NCI-H2107 treated with DMSO at 0.1 percent for 48 hours (cell line): Measurements from ENCODE around the gene FNBP1.
"Not testable (repeated sequence)": the region's sequence is repeated elsewhere in the genome, so short reads cannot be mapped to it uniquely, and the experiment has no call there.

ENCODE experiments used
- DNase-seq: peaks from one replicate; lab custom pipeline; 2025; ENCODE audit not compliant: unreplicated experiment; lab: John Stamatoyannopoulos, UW

Gene FNBP1

DNA sequence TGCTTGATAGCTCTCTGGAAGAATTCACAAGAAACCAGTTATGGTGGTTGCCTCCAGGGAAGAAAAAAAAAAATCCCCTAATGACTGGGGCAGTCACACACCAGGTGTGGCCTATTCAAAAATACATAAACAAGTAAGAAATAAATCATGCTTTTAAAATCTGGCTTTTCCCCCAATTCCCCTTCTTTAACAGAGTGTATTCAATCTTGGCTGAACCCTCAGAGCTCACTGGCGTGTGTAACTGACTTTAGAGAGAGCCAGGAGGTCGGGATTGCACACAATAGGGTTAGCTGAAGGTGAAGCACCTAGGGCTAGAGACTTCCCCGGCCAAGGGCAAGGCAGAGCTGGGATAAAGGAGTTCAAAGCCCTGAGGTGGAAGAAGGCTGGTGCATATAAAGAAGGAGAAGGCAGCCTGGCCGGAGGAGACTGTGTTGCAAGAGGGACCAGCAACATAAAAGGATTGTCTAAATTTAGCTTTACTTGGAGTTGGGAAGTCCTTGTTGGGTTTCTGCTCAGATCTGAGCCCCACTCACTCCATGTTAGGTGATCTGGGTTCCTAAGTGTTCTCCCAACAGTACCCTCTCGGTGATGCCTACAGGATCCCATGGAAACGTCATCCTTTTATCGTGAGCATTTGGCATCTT is 19.7 kb downstream of the FNBP1 start:
- DNase-seq = no peak

- DNase-seq = no peak
Measured at GRCh38 chr9:130022566-130023143, 20.3 kb downstream of the FNBP1 start.

DNA sequence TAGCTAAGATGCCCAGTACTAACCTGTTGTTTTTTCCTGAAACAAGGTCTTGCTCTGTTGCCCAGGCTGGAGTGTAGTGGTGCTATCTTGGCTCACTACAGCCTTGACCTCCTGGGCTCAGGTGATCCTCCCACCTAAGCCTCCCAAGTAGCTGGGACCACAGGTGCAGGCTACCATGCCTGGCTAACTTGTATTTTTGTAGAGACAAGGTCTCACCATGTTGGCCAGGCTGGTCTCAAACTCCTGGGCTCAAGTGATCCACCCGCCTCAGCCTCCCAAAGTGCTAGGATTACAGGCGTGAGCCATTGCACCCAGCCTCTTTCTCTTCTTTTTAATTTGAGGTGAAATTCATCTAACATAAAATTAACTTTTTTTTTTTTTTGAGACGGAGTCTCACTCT is 21.1 kb downstream of the FNBP1 start:
- not testable (repeated sequence) for DNase-seq

DNA sequence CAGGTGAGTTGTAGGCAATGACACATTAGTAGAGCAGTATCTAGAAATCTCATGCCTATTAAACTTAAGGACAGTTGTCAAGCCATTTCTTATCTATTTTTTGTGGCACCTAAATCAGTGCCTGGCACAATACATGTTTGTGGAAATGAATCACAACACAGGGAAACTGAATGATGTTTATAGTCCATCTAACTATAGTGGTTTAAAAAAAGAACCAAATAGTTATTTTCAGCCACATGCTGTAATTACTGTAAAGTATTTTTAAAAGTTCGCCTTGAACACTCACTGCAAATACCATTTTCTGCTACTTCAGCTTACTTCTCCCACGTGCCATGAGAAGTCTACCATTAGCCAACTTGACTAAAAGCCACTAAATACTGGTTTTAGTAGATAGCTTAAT is 21.9 kb downstream of the FNBP1 start:
- DNase-seq = no peak

DNA sequence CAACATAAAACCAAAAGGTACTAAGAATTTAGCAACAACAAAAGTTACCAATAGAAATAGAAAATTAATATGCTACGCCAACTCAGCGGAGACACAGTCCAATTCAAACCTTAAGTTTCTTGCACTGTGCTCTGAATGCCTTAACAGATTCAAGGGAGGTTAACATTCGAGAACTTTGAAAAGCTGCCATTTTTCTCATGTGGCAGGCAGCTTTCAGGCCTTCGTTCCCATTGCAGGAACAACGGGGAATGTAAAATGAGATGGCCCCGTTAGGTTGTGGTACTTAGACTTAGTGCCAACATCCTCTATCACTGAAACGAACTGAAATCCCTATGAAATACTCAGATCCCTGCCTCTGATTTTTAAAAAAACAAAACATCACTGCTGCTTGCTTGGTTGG is 22.4 kb downstream of the FNBP1 start:
- DNase-seq = no peak

DNA sequence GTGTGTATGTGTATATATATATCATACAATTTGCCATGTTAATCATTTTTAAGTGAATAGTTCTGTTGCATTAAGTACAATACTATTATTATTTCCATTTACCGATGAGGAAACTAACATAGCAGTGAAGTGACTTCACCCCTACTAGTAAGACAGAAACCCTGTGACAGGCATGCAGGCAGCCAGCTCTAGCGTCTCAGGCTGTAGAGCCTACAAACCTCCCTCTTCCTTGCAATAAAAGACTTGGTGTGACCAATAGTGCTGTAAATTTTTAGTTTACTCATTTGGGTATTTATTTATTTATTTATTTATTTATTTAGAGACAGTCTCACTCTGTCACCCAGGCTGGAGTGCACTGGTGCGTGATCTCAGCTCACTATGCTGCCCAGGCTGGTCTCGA is 24.7 kb downstream of the FNBP1 start:
- DNase-seq = no peak

DNA sequence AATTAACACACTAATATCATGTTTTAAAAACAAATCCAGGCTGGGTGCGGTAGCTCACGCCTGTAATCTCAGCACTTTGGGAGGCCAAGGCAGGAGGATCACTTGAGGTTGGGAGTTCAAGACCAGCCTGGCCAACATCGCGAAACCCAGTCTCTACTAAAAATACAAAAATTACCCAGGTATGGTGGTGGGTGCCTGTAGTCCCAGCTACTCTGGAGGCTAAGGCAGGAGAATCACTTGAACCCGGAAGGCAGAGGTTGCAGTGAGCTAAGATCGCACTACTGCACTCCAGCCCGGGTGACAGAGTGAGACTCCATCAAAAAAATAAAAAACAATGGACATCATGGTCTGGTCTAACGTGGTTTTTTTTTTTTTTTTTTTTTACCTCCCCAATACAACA is 25.5 kb downstream of the FNBP1 start:
- DNase-seq = not testable (repeated sequence)

GRCh38 chr9:130017076-130017475 is 25.9 kb downstream of the FNBP1 start:
- DNase-seq = no peak

DNA sequence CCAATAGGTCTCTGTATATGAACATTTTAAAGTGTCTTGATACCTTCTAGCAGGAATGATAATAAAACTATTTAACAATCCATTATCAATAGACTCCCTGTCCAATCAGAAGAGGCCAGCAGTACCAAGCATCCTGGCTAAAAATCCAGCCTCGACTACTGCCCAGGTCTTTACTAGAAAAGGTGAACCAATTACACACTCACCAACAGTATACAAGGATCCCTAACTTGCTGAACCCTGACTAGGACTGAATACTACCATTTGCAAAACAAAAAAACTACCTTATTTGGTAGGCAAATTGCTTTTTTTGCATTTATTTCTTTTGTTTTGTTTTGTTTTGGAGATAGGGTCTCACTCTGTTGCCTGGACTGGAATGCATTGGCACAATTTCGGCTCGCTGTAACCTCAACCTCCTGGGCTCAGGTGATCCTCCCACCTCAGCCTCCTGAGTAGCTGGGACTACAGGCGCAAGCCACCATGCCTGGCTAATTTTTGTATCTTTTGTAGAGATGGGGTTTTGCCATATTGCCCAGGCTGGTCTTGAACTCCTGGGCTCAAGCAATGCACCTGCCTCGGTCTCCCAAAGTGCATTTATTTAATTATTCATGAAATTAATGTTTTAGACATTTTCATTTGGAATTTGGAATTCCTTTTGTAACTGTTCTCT is 27.5 kb downstream of the FNBP1 start:
- DNase-seq = no peak

DNA sequence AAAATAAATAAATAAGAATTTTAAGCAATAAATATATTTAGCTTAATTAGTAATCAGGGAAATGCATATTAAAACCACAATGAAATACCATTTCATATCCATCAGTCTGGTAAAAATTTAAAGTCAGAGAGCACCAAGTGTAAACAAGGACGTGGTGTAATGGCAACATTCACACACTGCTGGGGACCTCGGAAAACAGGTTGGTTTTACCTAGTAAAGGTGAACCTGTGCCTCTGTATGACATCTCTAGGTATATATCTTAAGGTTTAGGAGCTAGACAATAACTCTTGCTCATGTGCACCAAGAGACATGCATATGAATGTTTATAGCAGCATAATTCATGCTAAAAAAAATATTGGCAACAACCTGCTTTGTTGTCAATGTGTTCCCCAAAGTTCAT is 29.7 kb downstream of the FNBP1 start:
- no peak for DNase-seq

DNA sequence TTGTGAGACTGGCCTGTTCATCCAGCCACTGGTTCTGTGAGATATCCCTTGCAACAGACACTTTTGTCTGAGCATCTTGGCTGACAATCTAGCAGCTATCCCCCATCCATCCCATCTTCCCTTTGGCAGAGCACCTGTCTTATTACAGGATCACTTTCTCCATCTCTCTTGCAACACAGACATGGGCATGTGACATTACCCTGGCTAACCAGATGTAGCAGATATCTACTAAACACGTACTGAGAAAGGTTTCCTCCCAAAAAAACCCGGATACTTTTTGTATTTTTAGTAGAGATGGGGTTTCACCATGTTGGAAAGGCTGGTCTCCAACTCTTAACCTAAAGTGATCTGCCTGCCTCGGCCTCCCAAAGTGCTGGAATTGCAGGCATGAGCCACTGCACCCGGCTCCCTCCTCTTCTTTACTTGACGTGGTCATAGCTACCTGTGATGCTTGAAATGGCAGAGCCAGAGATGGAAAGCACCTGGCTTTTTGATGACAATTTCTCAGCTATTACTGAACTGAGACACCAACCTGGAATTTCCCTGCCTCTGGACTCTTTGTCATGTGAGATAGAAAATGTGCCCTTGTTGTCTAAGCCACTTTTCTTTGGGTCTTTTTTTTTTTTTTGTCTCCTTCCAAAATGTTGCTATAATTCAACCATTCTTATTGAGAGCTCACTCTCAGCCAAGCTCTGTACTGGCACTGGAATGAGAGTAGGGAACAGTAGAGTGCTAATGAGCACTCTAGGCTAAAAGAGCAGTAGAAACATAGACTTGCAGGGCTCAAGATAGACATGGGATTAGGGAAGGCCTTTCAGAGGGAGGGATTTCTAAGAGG is 32.6 kb downstream of the FNBP1 start:
- DNase-seq = no peak

GRCh38 chr9:130009546-130009945 is 33.4 kb downstream of the FNBP1 start:
- not testable (repeated sequence) for DNase-seq

DNA sequence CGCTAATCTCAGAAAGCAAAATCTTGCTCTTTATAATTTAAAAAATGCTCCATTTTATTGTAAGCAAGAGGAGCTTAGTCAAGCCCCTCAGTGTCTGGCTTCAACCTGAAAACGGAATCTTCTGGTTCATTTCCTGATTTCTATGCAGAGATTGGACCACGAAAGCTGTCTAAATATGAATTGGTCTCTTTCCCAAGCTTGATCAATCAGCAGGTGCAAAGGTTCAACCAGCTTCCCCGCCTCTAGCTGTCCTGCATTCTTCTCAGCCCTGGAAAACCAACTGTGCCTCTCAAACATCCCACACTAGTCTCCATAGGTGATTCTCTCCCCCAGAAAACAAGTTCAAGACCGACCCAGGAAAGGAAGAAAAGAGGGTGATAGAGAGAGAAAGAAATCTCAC is 34.5 kb downstream of the FNBP1 start:
- no peak for DNase-seq

DNA sequence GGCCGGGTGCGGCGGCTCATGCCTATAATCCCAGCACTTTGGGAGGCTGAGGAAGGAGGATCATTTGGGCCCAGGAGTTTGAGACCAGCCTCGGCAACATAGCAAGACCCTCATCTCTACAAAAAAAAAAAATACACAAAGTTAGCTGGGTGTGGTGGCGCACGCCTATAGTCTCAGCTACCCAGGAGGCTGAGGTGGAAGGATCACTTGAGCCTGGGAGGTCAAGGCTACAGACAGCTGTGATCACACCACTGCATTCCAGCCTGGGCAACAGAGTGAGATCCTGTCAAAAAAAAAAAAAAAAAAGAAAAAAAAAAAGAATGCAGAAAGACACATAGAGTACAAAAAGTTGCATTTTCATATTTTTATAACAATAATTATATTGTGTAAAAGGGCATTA is 36.0 kb downstream of the FNBP1 start:
- DNase-seq = not testable (repeated sequence)

GRCh38 chr9:130003943-130004552 is 38.9 kb downstream of the FNBP1 start:
- no peak for DNase-seq

GRCh38 chr9:130002320-130002719 is 40.7 kb downstream of the FNBP1 start:
- DNase-seq = no peak

DNA sequence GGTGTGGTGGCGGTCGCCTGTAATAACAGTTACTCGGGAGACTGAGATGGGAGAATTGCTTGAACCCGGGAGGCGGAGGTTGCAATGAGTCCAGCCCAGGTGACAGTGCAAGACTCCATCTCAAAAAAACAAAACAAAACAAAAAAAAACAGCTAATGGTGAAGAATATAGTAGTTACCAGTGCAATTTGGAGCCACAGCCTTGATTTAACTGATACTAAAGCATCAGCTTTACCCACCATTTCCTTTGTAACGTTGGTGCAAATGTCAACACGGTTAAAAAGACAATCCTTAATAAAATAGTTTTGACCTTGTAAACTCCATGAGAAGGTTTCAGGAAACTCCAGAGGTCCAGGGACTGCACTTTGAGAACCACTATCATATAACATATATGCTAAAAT is 41.8 kb downstream of the FNBP1 start:
- no peak for DNase-seq

DNA sequence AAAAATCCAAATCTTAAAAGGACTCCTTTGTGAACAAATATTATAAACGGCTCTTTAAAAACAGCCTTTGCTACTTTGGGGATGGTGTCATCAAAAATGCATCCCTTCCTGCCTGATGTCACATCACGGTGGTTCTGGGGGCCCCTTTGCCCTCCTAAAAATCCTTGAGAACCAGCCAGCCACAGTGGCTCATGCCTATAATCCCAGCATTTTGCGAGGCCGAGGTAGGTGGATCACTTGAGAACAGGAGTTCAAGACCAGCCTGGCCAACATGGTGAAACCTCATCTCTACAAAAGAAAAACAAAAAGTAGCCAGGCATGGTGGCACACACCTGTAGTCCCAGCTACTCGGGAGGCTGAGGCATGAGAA is 43.9 kb downstream of the FNBP1 start:
- DNase-seq = no peak

GRCh38 chr9:129998491-129999140 is 44.4 kb downstream of the FNBP1 start:
- no peak for DNase-seq

GRCh38 chr9:129997706-129998105 is 45.3 kb downstream of the FNBP1 start:
- not testable (repeated sequence) for DNase-seq
